SIG-M5 (cell line): ENCODE results near the gene DDAH1.

ENCODE experiments used
- DNase-seq: peaks from one replicate; lab custom pipeline; 2025; lab: John Stamatoyannopoulos, UW

The DDAH1 gene

GRCh38 chr1:85440612-85441011, 24.3 kb downstream of the DDAH1 start:
- DNase-seq, result no peak

GRCh38 chr1:85438353-85438752, 26.6 kb downstream of the DDAH1 start:
- no peak for DNase-seq

GRCh38 chr1:85437139-85437538, 27.8 kb downstream of the DDAH1 start:
- no peak for DNase-seq

- DNase-seq, result no peak
Measured at GRCh38 chr1:85433096-85433495, 31.9 kb downstream of the DDAH1 start.

- DNase-seq, result no peak
Measured at GRCh38 chr1:85428471-85429089, 36.4 kb downstream of the DDAH1 start.

GRCh38 chr1:85427849-85428248, 37.1 kb downstream of the DDAH1 start:
- no peak for DNase-seq

- no peak for DNase-seq
Measured at GRCh38 chr1:85427331-85427730, 37.6 kb downstream of the DDAH1 start.

- no peak for DNase-seq
Measured at GRCh38 chr1:85421179-85421578, 43.8 kb downstream of the DDAH1 start.

GRCh38 chr1:85420199-85420598, 44.8 kb downstream of the DDAH1 start:
- DNase-seq, result no peak

GRCh38 chr1:85417876-85418275, 47.1 kb downstream of the DDAH1 start:
- no peak for DNase-seq

GRCh38 chr1:85417017-85417416, 47.9 kb downstream of the DDAH1 start:
- no peak for DNase-seq

- DNase-seq, result no peak
Measured at GRCh38 chr1:85413169-85413568, 51.8 kb downstream of the DDAH1 start.

GRCh38 chr1:85411567-85412305, 53.2 kb downstream of the DDAH1 start:
- no peak for DNase-seq

- DNase-seq, result no peak
Measured at GRCh38 chr1:85409516-85409915, 55.4 kb downstream of the DDAH1 start.

GRCh38 chr1:85407746-85408377, 57.1 kb downstream of the DDAH1 start:
- no peak for DNase-seq

- DNase-seq, result no peak
Measured at GRCh38 chr1:85406887-85407533, 57.9 kb downstream of the DDAH1 start.

- DNase-seq, result no peak
Measured at GRCh38 chr1:85406081-85406480, 58.9 kb downstream of the DDAH1 start.

GRCh38 chr1:85404408-85404807, 60.6 kb downstream of the DDAH1 start:
- DNase-seq, result no peak

- no peak for DNase-seq
Measured at GRCh38 chr1:85398391-85399064, 66.4 kb downstream of the DDAH1 start.

- DNase-seq, result no peak
Measured at GRCh38 chr1:85397490-85398032, 67.4 kb downstream of the DDAH1 start.

GRCh38 chr1:85396194-85396593, 68.8 kb downstream of the DDAH1 start:
- DNase-seq, result no peak

- DNase-seq, result no peak
Measured at GRCh38 chr1:85394130-85394529, 70.8 kb downstream of the DDAH1 start.
